Upper lobe of left lung (tissue), 4 donors: ENCODE measurements around the gene JDP2.

Source experiments
- CTCF ChIP-seq, 6 experiments: fragments of 450-650 bp in 4 of 6; fragments of 200-600 bp in 2 of 6; sonication (generic) in 2 of 6; IDR thresholded peaks; one replicate each; pipeline ENCODE4 v1.5.1; 2016 to 2019; ENCODE audit warnings: antibody characterized with exemption in 6 of 6
- POLR2A ChIP-seq, 4 donors: fragments of 450-650 bp; IDR thresholded peaks; one replicate each; pipeline ENCODE4 v1.5.1; 2016 to 2017; ENCODE audit warnings: antibody characterized with exemption in 4 of 4, mild to moderate bottlenecking in 2 of 4

- TF ChIP-seq CTCF (IDR thresholded peaks at IDR 0.05) (no peak), POLR2A (IDR thresholded peaks at IDR 0.05) (no peak)
Observed at GRCh38 chr14:75433631-75434071, 5.8 kb downstream of the JDP2 start.
